ENCODE results near the gene RNU4-1. TPM values are rescaled to one million over a fixed set of nuclear protein-coding genes. Genes with fewer than 3 reads are reported as not detected.
A peak's percentile ranks its signal among the peaks of the same experiment; 100 is the strongest.
"Not testable (repeated sequence)": the region's sequence is repeated elsewhere in the genome, so short reads cannot be mapped to it uniquely, and the experiment has no call there.

The RNU4-1 gene
- total RNA-seq: 1,000 to 10,000 TPM; 1,910 to 2,156 TPM

- H3K27ac Mint-ChIP-seq: no peak within 1 kb of the TSS
- ChIA-PET CTCF (interaction anchor here (0.8 to 5.8 kb wide), 9 partner anchors 10 to 1502 kb away, joined by 3 to 81 read pairs (median 5); partner anchors contain the start of genes COX6A1, PXN, RPLP0 and SIRT4), POLR2A (interaction anchor here (0.7 to 6.4 kb wide), 51 partner anchors 7 to 1108 kb away, joined by 3 to 349 read pairs (median 8); partner anchors contain the start of genes BICDL1, COQ5, DYNLL1 and GCN1)
These were observed at the start of gene RNU4-1 for GRCh38 chr12:120292661-120293531. Gene RNU4-1 (minus strand): TSS chr12:120293237.

DNA sequence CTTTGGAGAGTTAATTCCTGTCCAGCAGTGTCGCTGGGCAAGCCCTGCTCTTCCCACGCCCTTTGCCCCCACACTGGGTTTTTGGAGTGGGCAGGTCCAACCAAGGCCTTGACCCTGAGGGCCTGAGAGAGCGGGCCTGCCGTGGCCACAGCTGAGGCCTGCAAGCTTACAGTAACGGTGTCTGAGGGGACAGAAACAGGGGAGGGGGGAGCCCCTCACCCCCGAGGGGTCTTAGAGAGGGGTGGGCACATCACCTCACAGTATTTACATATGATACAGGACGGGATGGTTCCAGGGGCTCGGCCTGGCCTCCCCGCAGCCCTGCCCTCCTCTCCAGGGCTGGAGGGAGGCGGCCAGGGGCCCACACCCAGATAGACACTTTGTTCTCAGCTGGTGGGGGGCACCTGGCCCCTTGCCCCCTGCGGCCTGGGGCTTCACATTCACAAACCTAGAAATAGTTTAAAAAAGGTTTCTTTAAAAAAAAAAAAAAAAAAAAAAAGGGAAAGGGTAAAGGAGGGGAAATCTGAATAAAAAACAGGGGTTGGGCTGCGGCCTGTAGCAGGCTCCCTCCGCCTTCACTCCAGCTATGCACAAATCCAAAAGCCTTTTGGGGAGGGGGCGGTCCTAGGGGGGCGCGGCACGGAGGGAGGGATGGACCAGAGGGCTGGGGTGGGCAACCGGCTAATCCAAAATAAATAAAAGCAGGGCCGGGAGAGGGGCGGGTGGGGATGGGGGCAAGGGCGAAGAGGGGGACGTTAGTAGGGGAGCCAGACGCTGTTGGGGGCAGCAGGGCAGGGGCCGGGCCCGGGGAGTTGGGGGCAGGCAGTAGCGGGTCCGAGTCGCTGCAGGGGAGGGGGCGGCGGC, 49.4 kb upstream of the RNU4-1 start:
- Mint-ChIP-seq H3K36me3 (ENCODE audit: low read depth) (peaks cover 5% of the 10 kb centered on the region), H3K27ac (no peak overlapping the region), H3K4me1 (no peaks in the 10 kb centered on the region), H3K9me3 (peaks cover 10% of the 10 kb centered on the region), H3K27me3 (peaks cover 12% of the 10 kb centered on the region), H3K4me3 (no peak overlapping the region)
- ChIA-PET POLR2A (no interaction called here), CTCF (no interaction called here)
- DNase-seq: no peak

More at GRCh38 chr12:120292661-120293531, at the start of gene RNU4-1:
- Mint-ChIP-seq H3K4me3 (no peak within 1 kb of the TSS), H3K9me3 (no peaks in the 10 kb centered on the region), H3K4me1 (peaks cover 12% of the 10 kb centered on the region), H3K36me3 (ENCODE audit: low read depth) (no peaks in the 10 kb centered on the region), H3K27me3 (peaks cover 7% of the 10 kb centered on the region)
- DNase-seq: peak; percentile 84

- no peak for DNase-seq
- no peak overlapping the region for H3K4me3 Mint-ChIP-seq
- ChIA-PET POLR2A (no interaction called here), CTCF (interaction anchor here (1.3 kb wide), 1 partner anchor 18 kb away, joined by 3 read pairs; no protein-coding TSS in a partner anchor)
- H3K27me3 Mint-ChIP-seq: peaks cover 18% of the 10 kb centered on the region
- H3K4me1 Mint-ChIP-seq: no peaks in the 10 kb centered on the region
- H3K9me3 Mint-ChIP-seq: peaks cover 23% of the 10 kb centered on the region
- no peak overlapping the region for H3K27ac Mint-ChIP-seq
- H3K36me3 Mint-ChIP-seq (ENCODE audit: low read depth): peaks cover 8% of the 10 kb centered on the region
These were observed 46.2 kb upstream of the RNU4-1 start for GRCh38 chr12:120339256-120339655.

GRCh38 chr12:120337730-120338129, 44.7 kb upstream of the RNU4-1 start:
- Mint-ChIP-seq H3K4me3 (no peak overlapping the region), H3K27me3 (peaks cover 18% of the 10 kb centered on the region), H3K36me3 (ENCODE audit: low read depth) (peaks cover 8% of the 10 kb centered on the region), H3K9me3 (peaks cover 23% of the 10 kb centered on the region), H3K27ac (no peak overlapping the region), H3K4me1 (no peaks in the 10 kb centered on the region)
- CTCF ChIA-PET: no interaction called here
- POLR2A ChIA-PET: no interaction called here
- no peak for DNase-seq

DNA sequence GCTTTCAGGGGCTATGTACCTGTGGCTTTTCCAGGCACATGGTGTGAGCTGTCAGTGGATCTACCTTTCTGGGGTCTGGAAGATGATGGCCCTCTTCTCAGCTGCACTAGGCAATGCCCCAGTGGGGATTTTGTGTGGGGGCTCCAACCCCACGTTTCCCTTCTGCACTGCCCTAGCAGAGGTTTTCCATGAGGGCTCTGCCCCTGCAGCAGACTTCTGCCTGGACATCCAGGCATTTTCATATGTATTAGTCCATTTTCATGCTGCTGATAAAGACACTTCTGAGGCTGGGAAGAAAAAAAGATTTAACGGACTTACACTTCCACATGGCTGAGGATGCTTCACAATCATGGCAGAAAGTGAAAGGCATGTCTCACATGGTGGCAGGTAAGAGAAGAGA, 43.4 kb upstream of the RNU4-1 start:
- DNase-seq; CTCF ChIA-PET; H3K36me3 Mint-ChIP-seq (ENCODE audit: low read depth); H3K27ac Mint-ChIP-seq; H3K4me3 Mint-ChIP-seq; H3K4me1 Mint-ChIP-seq: not testable (repeated sequence)
- peaks cover 18% of the 10 kb centered on the region for H3K27me3 Mint-ChIP-seq
- H3K9me3 Mint-ChIP-seq: peaks cover 23% of the 10 kb centered on the region
- POLR2A ChIA-PET: interaction anchor here (1.6 kb wide), 1 partner anchor 44 kb away, joined by 4 read pairs; the partner anchor contains the start of gene RNU4-1

GRCh38 chr12:120335447-120335846, 42.4 kb upstream of the RNU4-1 start:
- ChIA-PET POLR2A (interaction anchor here (1.6 kb wide), 1 partner anchor 43 kb away, joined by 4 read pairs; the partner anchor contains the start of gene RNU4-1), CTCF (interaction anchor here (1.0 kb wide), 1 partner anchor 9 kb away, joined by 3 read pairs; no protein-coding TSS in a partner anchor)
- not testable (repeated sequence) for H3K36me3 Mint-ChIP-seq (ENCODE audit: low read depth); H3K27ac Mint-ChIP-seq; H3K4me3 Mint-ChIP-seq; H3K4me1 Mint-ChIP-seq
- DNase-seq: peak; percentile 32
- Mint-ChIP-seq H3K27me3 (peaks cover 18% of the 10 kb centered on the region), H3K9me3 (peaks cover 23% of the 10 kb centered on the region)

DNA sequence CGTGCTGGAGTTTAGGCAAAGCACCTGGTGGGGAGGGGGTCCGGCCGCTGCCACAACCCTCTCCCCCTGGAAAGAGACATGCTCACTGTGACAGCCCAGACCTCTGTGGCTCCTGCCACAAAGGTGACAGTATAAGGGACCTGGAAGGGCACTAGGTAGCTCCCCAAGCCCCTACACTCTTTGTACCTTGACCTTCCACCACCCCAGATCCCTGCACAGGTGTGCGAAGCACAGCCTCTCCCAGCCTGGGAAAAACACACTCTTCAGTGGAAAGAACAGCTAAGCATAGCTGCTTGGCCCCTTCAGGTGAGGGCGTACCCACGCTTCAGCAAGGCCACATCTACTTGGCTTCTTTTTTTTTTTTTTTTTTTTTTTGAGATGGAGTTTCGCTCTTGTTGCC, 39.5 kb upstream of the RNU4-1 start:
- ChIA-PET POLR2A (no interaction called here), CTCF (no interaction called here)
- Mint-ChIP-seq H3K4me1 (no peaks in the 10 kb centered on the region), H3K9me3 (peaks cover 14% of the 10 kb centered on the region), H3K27ac (no peak overlapping the region), H3K27me3 (peaks cover 7% of the 10 kb centered on the region), H3K36me3 (ENCODE audit: low read depth) (peaks cover 5% of the 10 kb centered on the region), H3K4me3 (no peak overlapping the region)
- no peak for DNase-seq

- CTCF ChIA-PET: no interaction called here
- DNase-seq: no peak
- H3K27ac Mint-ChIP-seq: no peak overlapping the region
- H3K4me3 Mint-ChIP-seq: no peak overlapping the region
- H3K36me3 Mint-ChIP-seq (ENCODE audit: low read depth): peaks cover 3% of the 10 kb centered on the region
- POLR2A ChIA-PET: no interaction called here
- peaks cover 5% of the 10 kb centered on the region for H3K27me3 Mint-ChIP-seq
- peaks cover 10% of the 10 kb centered on the region for H3K9me3 Mint-ChIP-seq
- H3K4me1 Mint-ChIP-seq: no peaks in the 10 kb centered on the region
These were observed 39.0 kb upstream of the RNU4-1 start for GRCh38 chr12:120332041-120332440.

GRCh38 chr12:120331390-120331789, 38.4 kb upstream of the RNU4-1 start:
- Mint-ChIP-seq H3K27me3 (peaks cover 5% of the 10 kb centered on the region), H3K4me1 (no peaks in the 10 kb centered on the region), H3K27ac (no peak overlapping the region), H3K36me3 (ENCODE audit: low read depth) (no peaks in the 10 kb centered on the region), H3K9me3 (peaks cover 6% of the 10 kb centered on the region), H3K4me3 (no peak overlapping the region)
- CTCF ChIA-PET: no interaction called here
- no peak for DNase-seq
- POLR2A ChIA-PET: no interaction called here

DNA sequence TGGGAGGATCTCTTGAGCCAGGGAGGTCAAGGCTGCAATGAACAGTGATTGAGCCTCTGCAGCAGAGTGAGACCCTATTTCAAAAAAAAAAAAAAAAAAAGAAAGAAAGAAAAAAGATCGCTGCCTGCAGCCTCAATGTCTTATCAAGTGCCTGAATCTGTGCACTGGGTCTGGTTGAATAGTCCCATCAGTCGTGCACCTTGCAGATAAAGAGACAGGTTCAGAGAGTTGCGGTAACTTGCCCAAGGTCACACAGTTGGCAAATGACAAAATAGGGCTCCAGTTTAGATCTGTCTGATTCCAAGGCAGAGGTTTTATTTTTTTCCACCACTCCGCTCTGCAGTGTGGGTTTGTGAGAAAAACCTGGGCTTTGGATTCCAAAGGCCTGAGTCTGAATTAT, 35.2 kb upstream of the RNU4-1 start:
- CTCF ChIA-PET: no interaction called here
- Mint-ChIP-seq H3K4me1 (peaks cover 7% of the 10 kb centered on the region), H3K9me3 (no peaks in the 10 kb centered on the region), H3K4me3 (no peak overlapping the region), H3K36me3 (ENCODE audit: low read depth) (no peaks in the 10 kb centered on the region), H3K27me3 (peaks cover 3% of the 10 kb centered on the region), H3K27ac (no peak overlapping the region)
- POLR2A ChIA-PET: no interaction called here
- DNase-seq: no peak

GRCh38 chr12:120327593-120327992, 34.6 kb upstream of the RNU4-1 start, which contains the start of gene PLA2G1B:
Gene PLA2G1B (minus strand): TSS chr12:120327779. CDS start chr12:120327753, 26 bp downstream.
- no peak for DNase-seq
- Mint-ChIP-seq H3K27me3 (peaks cover 3% of the 10 kb centered on the region), H3K4me1 (peaks cover 7% of the 10 kb centered on the region), H3K4me3 (no peak within 1 kb of the TSS), H3K36me3 (ENCODE audit: low read depth) (no peaks in the 10 kb centered on the region), H3K9me3 (no peaks in the 10 kb centered on the region), H3K27ac (no peak within 1 kb of the TSS)
- ChIA-PET CTCF (interaction anchor here (1.2 to 3.9 kb wide), 3 partner anchors 8 to 111 kb away, joined by 3 to 16 read pairs (median 3); partner anchors contain the start of gene SIRT4), POLR2A (interaction anchor here (4.0 kb wide), 1 partner anchor 35 kb away, joined by 19 read pairs; the partner anchor contains the start of genes RNU4-1 and RNU4-2)

- ChIA-PET POLR2A (interaction anchor here (4.0 kb wide), 1 partner anchor 33 kb away, joined by 19 read pairs; the partner anchor contains the start of genes RNU4-1 and RNU4-2), CTCF (interaction anchor here (0.7 to 3.9 kb wide), 5 partner anchors 11 to 98 kb away, joined by 3 to 16 read pairs (median 7); partner anchors contain the start of gene SIRT4)
- Mint-ChIP-seq H3K27ac (no peak overlapping the region), H3K4me3 (no peak overlapping the region), H3K4me1 (peaks cover 7% of the 10 kb centered on the region), H3K36me3 (ENCODE audit: low read depth) (no peaks in the 10 kb centered on the region), H3K9me3 (no peaks in the 10 kb centered on the region), H3K27me3 (peaks cover 3% of the 10 kb centered on the region)
- DNase-seq: no peak
These were observed 31.9 kb upstream of the RNU4-1 start for GRCh38 chr12:120324841-120325417.
